Activated CD8-positive, alpha-beta memory T cell treated with anti-CD3 and anti-CD28 coated beads for 36 hours (primary cell): ENCODE measurements around the gene MAD1L1. TPM values are rescaled to one million over a fixed set of nuclear protein-coding genes. Genes with fewer than 3 reads are reported as not detected.

Source experiments
- CTCF ChIA-PET: fragments of 350-600 bp; sonication (Branson Sonifier 250); formaldehyde crosslinking; loops from one replicate; lab custom pipeline; 2021; ENCODE audit warnings: antibody characterized with exemption; lab: Charles Lee
- POLR2A ChIA-PET: fragments of 350-600 bp; sonication (Branson Sonifier 250); formaldehyde crosslinking; loops from one replicate; lab custom pipeline; 2021; ENCODE audit warnings: antibody characterized with exemption; lab: Charles Lee
- total RNA-seq, 2 experiments: library from RNA; stranded (reverse); gene quantifications; one replicate each; pipeline ENCODE4 v1.2.3, GENCODE V29; 2021

The MAD1L1 gene
- total RNA-seq, 2 experiments from 2014 or later: 39.4 to 40.8 TPM

DNA sequence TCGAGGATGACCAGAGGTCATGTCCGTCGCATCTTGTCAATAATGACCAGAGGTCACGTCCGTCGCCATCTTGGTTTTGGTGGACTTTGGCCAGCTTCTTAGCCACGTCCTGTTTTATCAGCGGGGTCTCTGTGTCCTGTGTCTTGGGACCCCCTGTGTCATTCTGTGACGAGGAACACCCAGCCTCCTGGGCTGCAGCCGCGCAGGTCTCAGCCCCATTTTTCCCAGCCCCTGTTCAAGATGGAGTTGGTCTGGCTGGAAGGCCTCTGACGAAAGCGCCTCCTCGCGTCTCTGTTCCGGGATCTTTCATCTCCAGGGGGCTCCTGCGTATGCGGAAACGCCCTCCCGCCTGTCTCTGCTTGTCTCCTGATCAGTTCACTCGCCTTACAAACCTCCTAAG lies 428.4 kb downstream of the MAD1L1 start:
- CTCF ChIA-PET: no interaction called here
- POLR2A ChIA-PET: no interaction called here

DNA sequence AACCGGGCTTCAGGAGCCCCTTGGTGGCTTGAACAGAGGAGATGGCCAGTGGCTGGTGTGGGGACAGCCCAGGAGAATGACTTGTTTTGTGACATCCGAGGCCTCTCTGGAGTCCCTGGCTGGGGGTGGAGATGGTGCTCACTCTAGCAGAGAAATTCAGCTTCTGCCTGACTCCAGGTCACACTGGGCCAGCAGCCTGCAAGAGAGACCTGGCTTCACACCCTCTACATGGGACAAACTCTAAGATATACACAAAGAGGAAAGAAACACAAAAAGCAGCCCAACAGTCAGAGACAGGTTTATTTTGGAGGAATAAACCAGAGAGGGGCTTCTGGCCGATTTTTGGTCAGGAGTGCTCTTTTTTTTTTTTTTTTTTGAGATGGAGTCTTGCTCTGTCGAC lies 429.8 kb downstream of the MAD1L1 start:
- CTCF ChIA-PET: no interaction called here

DNA sequence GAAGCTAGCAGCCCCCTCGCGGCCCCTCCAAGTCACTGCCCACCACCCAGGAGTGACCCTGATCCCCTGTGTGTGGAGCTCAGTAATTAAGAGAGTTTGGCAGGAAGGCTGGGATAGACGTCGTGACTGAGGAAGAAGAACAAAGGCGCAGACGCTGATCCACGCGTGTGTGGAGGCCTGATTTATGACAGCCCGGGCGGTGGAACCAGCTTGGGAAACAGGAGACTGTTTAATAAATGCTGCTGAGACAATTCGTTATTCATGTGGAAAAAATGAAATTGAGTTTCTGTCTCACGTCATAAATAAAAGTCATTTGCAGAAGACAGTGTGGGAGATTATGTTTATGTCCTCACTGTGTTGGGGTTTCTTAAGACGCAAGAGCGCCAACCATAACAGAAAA lies 431.8 kb downstream of the MAD1L1 start:
- CTCF ChIA-PET: no interaction called here
- POLR2A ChIA-PET: no interaction called here

More for the DNA sequence above, 429.8 kb downstream of the MAD1L1 start:
- POLR2A ChIA-PET: no interaction called here

DNA sequence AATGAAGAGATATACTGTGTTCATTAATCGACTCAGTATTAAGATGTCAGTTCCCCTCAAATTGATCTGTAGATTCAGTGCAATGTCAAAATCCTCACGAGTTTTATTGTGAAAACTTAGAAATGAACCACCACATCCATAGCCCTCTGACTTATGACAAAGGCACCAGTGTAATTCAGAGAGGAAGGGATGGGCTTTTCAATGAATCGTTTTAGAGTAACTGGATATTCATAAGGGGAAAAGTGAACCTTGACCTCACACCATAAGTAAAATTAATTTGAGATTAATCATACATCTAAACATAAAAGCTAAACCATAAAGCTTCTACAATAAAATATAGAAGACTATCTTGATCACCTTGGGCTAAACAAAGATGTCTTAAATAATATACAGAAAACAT lies 434.6 kb downstream of the MAD1L1 start:
- POLR2A ChIA-PET: no interaction called here
- CTCF ChIA-PET: no interaction called here

DNA sequence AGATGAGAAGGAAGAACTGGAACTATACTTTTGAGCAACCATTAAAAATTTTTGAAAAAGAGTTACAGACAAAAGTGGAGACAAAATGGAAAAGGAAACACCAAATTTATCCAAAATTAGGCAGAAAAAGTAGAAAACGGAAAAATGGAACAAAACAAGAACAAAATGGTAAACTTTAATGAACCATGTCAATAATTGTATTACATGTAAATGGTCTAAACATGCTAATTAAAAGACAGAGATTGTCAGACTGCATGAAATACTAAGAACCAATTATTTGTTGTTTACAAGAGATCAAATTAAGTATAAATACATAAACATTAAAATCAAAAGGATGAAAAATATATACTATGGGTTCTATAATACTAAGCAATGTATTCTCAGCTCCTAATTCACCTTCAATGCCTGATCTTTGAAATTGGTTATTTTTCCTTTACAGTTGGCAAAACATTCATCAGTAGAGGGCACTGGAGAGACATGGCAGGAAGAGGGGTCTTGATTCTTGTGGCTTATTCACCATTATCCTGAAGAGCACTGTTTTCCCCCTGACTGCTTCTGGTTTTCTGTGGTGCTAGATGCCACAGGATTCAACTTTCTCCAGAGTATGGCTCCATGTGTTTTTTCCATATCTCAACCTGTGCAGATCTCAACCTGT lies 437.7 kb downstream of the MAD1L1 start:
- ChIA-PET CTCF (interaction anchor here (0.7 kb wide), 1 partner anchor 13 kb away, joined by 3 read pairs; no protein-coding TSS in a partner anchor), POLR2A (no interaction called here)

DNA sequence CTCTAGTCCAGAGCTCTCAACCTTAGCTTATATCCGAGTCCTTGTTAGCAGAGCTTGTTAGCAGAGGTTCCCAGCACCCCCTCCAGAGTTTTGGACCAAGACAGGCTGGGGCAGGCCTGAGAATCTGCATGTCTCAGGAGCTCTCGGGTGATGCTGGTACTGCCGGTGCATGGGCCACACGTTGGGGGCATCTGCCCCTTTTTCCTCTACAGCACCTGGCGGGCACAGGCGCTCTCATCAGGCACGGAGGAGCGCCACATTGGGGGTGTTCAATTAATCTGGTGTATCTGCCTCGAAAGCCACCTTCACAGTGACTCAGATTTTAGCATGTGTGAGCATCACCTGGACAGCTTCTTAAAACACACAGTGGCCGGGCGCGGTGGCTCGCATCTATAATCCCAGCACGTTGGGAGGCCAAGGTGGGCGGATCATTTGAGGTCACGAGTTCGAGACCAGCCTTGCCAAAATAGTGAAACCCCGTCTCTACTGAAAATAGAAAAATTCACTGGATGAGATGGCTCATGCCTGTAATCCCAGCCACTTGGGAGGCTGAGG lies 445.0 kb downstream of the MAD1L1 start:
- POLR2A ChIA-PET: no interaction called here
- CTCF ChIA-PET: interaction anchor here (0.6 kb wide), 1 partner anchor 529 kb away, joined by 3 read pairs; no protein-coding TSS in a partner anchor

DNA sequence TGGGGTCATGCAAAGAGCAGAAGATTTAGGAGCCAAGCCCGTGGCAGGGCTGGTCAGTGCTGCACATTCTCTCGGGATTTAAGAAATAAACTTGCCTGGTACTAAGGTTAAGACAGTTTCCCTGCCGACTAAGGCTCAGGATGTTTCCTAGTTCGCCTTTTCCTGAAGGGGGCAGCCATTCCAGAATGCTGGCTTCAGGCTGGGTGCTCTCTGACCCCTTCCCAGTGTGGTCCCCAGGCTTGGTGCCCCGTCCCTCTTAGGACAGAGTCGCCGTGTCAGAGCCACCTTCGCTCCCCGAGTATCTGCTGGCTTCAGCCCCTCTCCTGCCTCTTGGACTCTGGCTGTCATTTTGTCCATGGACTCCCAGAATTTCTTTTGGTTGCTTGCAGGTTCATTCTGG lies 445.5 kb downstream of the MAD1L1 start:
- ChIA-PET POLR2A (no interaction called here), CTCF (no interaction called here)

DNA sequence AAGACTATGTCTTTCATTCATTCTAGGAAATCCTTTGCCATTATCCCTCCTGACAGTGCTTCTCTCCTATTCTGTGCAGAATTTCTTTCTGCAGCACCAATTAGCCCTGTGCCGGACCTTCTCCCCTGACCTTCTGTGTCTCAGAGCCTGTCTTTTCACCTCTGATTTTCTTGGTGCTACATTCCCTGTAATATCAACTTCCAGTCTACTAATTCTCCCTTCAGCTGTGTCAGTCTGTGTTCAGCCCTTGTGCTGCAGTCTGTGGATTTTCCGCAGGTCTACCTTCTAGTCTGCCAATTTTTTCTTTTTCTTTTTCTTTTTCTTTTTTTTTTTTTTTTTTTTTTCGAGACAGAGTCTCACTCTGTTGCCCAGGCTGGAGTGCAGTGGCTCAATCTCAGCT lies 446.9 kb downstream of the MAD1L1 start:
- POLR2A ChIA-PET: no interaction called here
- CTCF ChIA-PET: no interaction called here

DNA sequence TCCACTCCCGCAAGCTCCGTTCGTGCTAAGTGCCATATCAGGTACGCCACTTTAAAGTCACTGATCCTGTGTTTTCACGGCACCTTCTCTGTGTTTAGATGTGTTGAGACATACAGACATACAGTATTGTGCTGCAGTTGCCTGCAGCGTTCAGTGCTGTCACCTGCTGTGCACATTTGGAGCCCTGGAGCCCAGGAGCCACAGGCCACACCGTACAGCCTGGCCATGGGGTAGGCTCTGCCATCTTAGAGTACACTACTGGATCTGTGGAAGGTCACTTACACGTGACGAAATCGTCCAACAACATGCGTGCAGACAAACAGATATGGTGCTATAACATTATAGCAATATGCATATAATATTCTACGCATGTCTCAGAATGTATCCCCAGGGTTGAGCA lies 451.4 kb downstream of the MAD1L1 start:
- ChIA-PET POLR2A (no interaction called here), CTCF (no interaction called here)

DNA sequence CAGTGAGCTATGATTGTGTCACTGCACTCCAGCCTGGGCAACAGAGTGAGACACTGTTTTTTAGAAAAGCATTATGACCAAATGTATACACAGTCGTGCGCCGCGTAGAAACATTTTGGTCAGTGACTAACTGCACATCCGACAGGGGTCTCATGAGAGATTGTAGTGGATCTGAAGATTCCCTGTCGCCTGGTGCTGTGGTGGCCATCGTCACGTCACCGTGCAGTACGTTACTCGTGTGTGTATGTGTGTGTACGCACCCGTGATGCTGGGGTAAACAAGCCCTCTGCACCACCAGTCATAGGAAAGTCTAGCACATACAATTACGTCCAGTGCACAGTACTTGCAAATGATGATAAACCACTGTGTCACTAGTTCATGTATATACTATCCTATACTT lies 453.3 kb downstream of the MAD1L1 start:
- ChIA-PET POLR2A (no interaction called here), CTCF (no interaction called here)

DNA sequence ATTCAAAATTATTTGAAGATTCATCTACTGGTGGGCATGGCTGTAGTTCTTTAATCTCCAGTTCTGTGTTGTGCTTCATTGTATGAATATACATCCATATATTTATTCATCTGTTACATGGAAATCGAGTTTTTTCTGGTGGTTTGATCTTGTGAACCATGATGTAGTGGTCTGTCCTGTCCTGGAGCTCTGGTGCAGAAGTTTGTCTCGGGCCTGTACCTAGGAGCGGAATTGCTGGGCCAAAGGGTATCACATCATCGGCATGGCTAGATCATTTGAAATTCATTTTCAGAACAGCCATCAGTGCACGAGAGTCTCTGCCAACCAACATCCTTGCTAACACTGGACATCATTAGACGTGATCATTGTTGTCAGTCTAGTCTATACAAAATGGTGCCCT lies 455.6 kb downstream of the MAD1L1 start:
- ChIA-PET CTCF (interaction anchor here (0.6 kb wide), 1 partner anchor 308 kb away, joined by 3 read pairs; no protein-coding TSS in a partner anchor), POLR2A (interaction anchor here (0.6 kb wide), 1 partner anchor 185 kb away, joined by 3 read pairs; no protein-coding TSS in a partner anchor)

DNA sequence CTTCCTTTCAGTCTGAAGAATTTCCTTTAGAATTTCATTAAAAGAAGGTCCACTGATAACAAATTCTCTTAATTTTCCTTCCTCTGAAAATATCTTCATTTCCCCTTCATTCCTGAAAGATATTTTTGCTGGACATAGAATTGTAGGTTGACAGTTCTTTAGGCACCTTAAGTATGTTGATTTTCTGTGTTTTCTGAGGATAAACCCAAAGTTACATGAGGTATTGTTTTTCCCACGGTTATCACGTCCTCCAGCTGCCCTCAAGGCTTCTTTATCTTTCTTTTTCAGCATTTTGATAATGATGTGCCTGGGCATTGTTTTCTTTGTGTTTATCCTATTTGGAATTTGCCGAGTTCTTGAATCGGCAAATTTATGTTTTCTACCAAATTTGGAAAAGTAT lies 457.4 kb downstream of the MAD1L1 start:
- ChIA-PET POLR2A (no interaction called here), CTCF (no interaction called here)

DNA sequence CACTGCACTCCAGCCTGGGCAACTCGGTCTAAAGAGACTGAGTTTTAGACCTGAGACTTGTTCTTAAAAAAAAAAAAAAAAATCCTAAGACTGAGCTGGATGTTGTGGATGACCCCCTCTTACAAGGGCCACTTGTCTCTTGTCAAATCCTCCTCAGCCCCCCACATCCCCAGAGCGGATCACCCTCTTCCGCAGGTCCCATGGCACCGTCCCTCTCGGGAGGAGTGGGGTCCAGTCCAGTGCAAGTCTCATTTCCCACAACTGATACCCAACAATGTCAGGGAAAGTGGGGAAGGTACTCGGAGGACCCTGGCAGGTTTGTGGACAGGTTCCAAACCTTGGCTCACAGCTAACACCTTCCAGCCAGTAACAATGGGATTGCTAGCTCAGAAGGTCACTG lies 462.4 kb downstream of the MAD1L1 start:
- ChIA-PET POLR2A (no interaction called here), CTCF (interaction anchor here (1.2 kb wide), 1 partner anchor 11 kb away, joined by 3 read pairs; no protein-coding TSS in a partner anchor)

DNA sequence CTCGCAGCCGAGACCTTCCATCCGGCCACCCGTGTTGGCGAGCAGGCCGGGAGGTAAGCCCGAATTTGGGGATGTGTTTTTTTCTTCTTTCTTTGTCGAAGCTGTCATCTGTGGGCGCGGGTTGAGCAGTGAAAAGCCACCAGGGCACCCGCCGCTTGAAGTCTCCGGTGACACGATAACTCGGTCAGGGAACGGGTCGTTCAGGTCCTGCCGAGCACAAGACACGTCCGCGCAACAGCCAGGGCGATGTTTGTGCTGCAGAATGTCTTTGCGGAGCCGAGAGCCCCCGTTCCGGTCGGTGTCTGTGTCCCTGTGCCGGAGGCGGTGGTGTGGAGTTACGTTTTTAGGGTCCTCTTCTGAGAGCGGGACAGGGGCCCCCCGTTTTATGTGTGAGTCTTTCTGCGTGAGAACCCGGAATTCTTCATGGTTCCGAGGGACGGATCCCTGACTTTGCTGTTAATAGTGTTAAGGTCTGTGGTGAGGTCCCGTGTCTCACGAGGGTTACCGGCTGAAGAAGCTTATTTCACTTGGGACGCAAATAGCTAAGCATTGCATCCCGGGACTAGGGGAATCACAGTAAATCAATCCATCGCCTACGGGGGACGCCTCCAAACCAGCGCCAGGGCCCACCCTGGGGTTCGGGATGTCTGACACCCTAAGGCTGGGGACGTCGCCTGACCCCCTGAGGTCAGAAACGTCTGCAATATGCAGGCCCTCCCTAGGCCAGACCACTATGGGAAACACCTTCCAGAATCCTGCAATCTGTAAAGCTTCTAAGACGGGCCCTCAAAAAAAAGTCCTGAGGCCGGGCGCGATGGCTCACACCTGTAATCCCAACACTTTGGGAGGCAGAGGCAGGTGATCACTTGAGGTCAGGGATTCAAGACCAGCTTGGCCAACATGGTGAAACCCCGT lies 463.2 kb downstream of the MAD1L1 start:
- ChIA-PET POLR2A (no interaction called here), CTCF (no interaction called here)

DNA sequence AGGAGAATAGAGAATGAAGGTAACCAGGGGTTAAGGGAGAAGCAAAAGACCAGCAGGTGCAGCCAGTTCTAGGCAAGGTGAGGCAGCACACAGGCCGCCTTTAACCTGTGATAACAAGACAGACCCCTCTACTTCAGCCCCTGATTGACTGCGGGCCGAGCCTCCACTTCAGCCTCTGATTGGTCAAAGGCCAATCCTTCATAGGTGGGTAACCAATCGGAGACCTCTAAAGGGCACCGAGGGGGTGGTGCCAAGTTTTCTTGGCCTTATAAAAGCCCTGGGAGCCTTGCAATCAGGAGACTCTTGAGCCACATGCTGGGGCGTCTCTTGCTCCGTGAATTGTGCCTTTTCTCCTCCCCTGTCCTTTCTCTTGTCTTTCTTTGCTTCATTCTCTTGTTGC lies 463.9 kb downstream of the MAD1L1 start:
- POLR2A ChIA-PET: no interaction called here
- CTCF ChIA-PET: no interaction called here

DNA sequence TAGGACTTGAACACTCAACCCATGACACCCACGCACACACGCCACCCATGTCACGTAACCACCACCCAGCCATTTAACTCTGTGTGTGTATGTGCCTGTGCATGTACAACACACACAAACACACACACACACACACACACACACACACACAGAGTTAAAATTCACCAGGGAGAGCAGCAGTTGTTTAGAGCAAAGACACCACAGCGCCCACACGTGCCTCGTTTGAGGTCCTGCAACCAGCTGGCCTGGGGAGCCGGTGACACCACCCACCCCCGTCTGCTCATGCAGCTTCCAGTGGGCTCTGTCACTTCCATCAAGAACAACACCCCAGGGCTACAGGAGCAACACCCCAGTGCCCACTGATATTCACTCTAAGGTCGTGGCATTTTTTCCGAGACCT lies 465.2 kb downstream of the MAD1L1 start:
- ChIA-PET CTCF (no interaction called here), POLR2A (no interaction called here)
